HEK293T (cell line): ENCODE results near the gene SURF2.

ENCODE experiments used
- FOXA1 ChIP-seq: fragments of 450-650 bp; IDR thresholded peaks from 2 replicates; pipeline ENCODE4 v1.6.1; 2016; ENCODE audit warnings: mild to moderate bottlenecking
- FOXM1 ChIP-seq: fragments of 450-650 bp; IDR thresholded peaks from 2 replicates; pipeline ENCODE4 v1.6.1; 2017; ENCODE audit warnings: mild to moderate bottlenecking, borderline replicate concordance
- HDGF ChIP-seq: fragments of 450-650 bp; IDR thresholded peaks from 2 replicates; pipeline ENCODE4 v1.6.1; 2017; ENCODE audit warnings: antibody characterized with exemption, borderline replicate concordance
- ZNF384 ChIP-seq: fragments of 450-650 bp; IDR thresholded peaks from 2 replicates; pipeline ENCODE4 v1.6.1; 2016

DNA sequence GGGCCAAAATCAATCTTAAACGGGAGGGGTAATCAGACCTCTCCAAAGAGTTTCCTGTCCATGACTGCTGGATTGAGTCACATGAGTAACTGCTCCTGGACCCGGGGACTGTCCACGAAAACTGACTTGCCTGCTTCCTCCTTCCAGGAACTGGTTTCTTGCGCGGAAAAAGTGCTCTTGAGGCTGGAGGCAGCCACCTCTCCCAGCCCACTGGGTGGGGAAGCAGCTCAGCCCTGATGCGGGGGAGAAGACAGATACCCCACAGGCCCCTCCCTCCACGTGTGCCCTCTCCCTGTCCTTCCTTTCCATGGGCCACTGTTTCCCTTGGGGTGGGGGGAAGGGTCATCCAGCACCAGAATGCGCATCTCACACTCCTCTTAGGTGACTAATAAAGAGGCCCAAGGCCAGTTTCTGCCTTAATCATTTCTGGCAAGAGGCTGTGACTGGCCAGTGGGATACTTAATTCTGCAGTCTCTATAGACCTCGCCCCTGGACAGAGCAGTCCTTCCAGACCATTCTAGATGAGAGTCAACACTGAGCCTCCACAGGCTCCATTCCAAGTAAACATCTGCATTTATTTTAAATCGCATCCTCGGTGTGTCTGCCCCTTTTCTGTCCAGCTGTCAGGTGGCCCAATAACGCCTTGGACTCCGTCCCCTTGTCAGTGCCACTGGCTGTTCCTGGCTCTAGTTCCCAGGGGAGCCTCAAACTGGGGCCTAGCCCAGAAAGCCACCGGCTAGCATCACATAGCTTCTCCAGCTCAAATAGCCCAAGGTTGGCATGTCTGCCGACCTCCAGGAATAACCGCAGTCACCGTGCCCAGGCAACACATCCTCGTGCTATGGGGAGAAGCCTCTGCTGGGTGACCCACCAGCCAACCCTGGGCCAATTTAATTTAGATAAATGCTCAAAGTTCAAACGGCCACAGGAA is 49.4 kb downstream of the SURF2 start:
- TF ChIP-seq FOXA1 (no peak), FOXM1 (no peak), ZNF384 (no peak), HDGF (no peak)
